ENCODE data around the gene CD207. TPM values are rescaled to one million over a fixed set of nuclear protein-coding genes. Genes with fewer than 3 reads are reported as not detected.
"Not testable (repeated sequence)": the region's sequence is repeated elsewhere in the genome, so short reads cannot be mapped to it uniquely, and the experiment has no call there.

Gene CD207
- total RNA-seq (2022) (0.16 and 0.23 TPM in 2 replicates), Bru-seq, nascent RNA (percentile 24 among the genes with signal in this experiment), BruChase-seq, experiment 1, labeled RNA remaining after a 2-hour chase (percentile 11 among the genes with signal in this experiment), BruChase-seq, experiment 2, labeled RNA remaining after a 6-hour chase (percentile 37 among the genes with signal in this experiment)
- long read RNA-seq, partial matches to known transcripts: 0 of 1 reads
- long read RNA-seq, other reads (novel, unspliced or antisense): 1 of 1 reads

GRCh38 chr2:70835643-70836042 lies at the start of gene CD207:
Gene CD207, minus strand, starts transcription at chr2:70835816. Its CDS starts 40 bp downstream, at chr2:70835776.
- ChIA-PET CTCF (no interaction called here), POLR2A (no interaction called here)
- peaks cover 22% of the 10 kb centered on the region for H3K27me3 Mint-ChIP-seq (ENCODE audit: insufficient read depth, unreplicated experiment)

GRCh38 chr2:70878543-70878942 lies 42.9 kb upstream of the CD207 start:
- H3K27ac Mint-ChIP-seq (ENCODE audit: unreplicated experiment); H3K4me1 Mint-ChIP-seq (ENCODE audit: low read depth, unreplicated experiment): not testable (repeated sequence)

More at GRCh38 chr2:70835643-70836042, at the start of gene CD207:
- Mint-ChIP-seq H3K4me3 (ENCODE audit: unreplicated experiment) (no peak within 1 kb of the TSS), H3K27ac (ENCODE audit: unreplicated experiment) (no peak within 1 kb of the TSS), H3K4me1 (ENCODE audit: low read depth, unreplicated experiment) (no peaks in the 10 kb centered on the region), H3K9me3 (ENCODE audit: unreplicated experiment) (no peaks in the 10 kb centered on the region), H3K36me3 (ENCODE audit: insufficient read depth, unreplicated experiment) (no peaks in the 10 kb centered on the region)
- no TSS peak for BruUV-seq (replicated peaks)
- intact Hi-C loops (cut with micrococcal nuclease; ENCODE audit: unreplicated experiment): no loop called here
- Histone ChIP-seq H3K4me3 (ENCODE audit: low read depth, low read length) (no peak within 1 kb of the TSS), H3K9me3 (no peaks in the 10 kb centered on the region), H3K36me3 (ENCODE audit: control insufficient read depth, insufficient read depth, low read length) (no peaks in the 10 kb centered on the region), H3K4me1 (no peaks in the 10 kb centered on the region), H3K27me3 (replicated peaks; ENCODE audit: control insufficient read depth, insufficient read depth, low read length) (0 out of 2 replicates have a peak, but pooled peaks cover 1% of the 10 kb centered on the region)
- DNase-seq: no peak
- TF ChIP-seq CTCF (IDR thresholded peaks at IDR 0.05; ENCODE audit: insufficient read depth in 1 of 2, low read depth in 1 of 2, low read length in 1 of 2, severe bottlenecking in 1 of 2, unreplicated experiment in 1 of 2): no peak

GRCh38 chr2:70876138-70876537 lies 40.5 kb upstream of the CD207 start:
- intact Hi-C loops (cut with micrococcal nuclease; ENCODE audit: unreplicated experiment); H3K4me3 ChIP-seq (ENCODE audit: low read depth, low read length); H3K4me3 Mint-ChIP-seq (ENCODE audit: unreplicated experiment); H3K9me3 Mint-ChIP-seq (ENCODE audit: unreplicated experiment); H3K36me3 ChIP-seq (ENCODE audit: control insufficient read depth, insufficient read depth, low read length); DNase-seq; H3K36me3 Mint-ChIP-seq (ENCODE audit: insufficient read depth, unreplicated experiment); H3K4me1 Mint-ChIP-seq (ENCODE audit: low read depth, unreplicated experiment); H3K9me3 ChIP-seq; H3K27ac Mint-ChIP-seq (ENCODE audit: unreplicated experiment); BruUV-seq (replicated peaks); H3K4me1 ChIP-seq; POLR2A ChIA-PET; H3K27me3 ChIP-seq (replicated peaks; ENCODE audit: control insufficient read depth, insufficient read depth, low read length): not testable (repeated sequence)
- peaks cover 22% of the 10 kb centered on the region for H3K27me3 Mint-ChIP-seq (ENCODE audit: insufficient read depth, unreplicated experiment)
- CTCF ChIA-PET: interaction anchor here (1.0 to 1.4 kb wide), 2 partner anchors 41 to 72 kb away, joined by 3 to 4 read pairs; no protein-coding TSS in a partner anchor

More at GRCh38 chr2:70878543-70878942, 42.9 kb upstream of the CD207 start:
- H3K4me3 ChIP-seq (ENCODE audit: low read depth, low read length); POLR2A ChIA-PET; CTCF ChIA-PET; H3K9me3 Mint-ChIP-seq (ENCODE audit: unreplicated experiment); intact Hi-C loops (cut with micrococcal nuclease; ENCODE audit: unreplicated experiment); H3K36me3 Mint-ChIP-seq (ENCODE audit: insufficient read depth, unreplicated experiment); H3K4me3 Mint-ChIP-seq (ENCODE audit: unreplicated experiment); H3K4me1 ChIP-seq; BruUV-seq (replicated peaks); H3K9me3 ChIP-seq; H3K36me3 ChIP-seq (ENCODE audit: control insufficient read depth, insufficient read depth, low read length); H3K27me3 ChIP-seq (replicated peaks; ENCODE audit: control insufficient read depth, insufficient read depth, low read length); DNase-seq: not testable (repeated sequence)
- peaks cover 26% of the 10 kb centered on the region for H3K27me3 Mint-ChIP-seq (ENCODE audit: insufficient read depth, unreplicated experiment)

- Mint-ChIP-seq H3K9me3 (ENCODE audit: unreplicated experiment) (no peaks in the 10 kb centered on the region), H3K27ac (ENCODE audit: unreplicated experiment) (no peak overlapping the region), H3K4me3 (ENCODE audit: unreplicated experiment) (no peak overlapping the region), H3K4me1 (ENCODE audit: low read depth, unreplicated experiment) (no peaks in the 10 kb centered on the region), H3K27me3 (ENCODE audit: insufficient read depth, unreplicated experiment) (peaks cover 17% of the 10 kb centered on the region), H3K36me3 (ENCODE audit: insufficient read depth, unreplicated experiment) (no peaks in the 10 kb centered on the region)
- intact Hi-C loops (cut with micrococcal nuclease; ENCODE audit: unreplicated experiment): no loop called here
- no peak overlapping the region for H3K4me3 ChIP-seq (ENCODE audit: low read depth, low read length)
- ChIA-PET CTCF (interaction anchor here (1.2 to 1.5 kb wide), 2 partner anchors 59 to 75 kb away, joined by 3 to 5 read pairs; no protein-coding TSS in a partner anchor), POLR2A (no interaction called here)
- H3K27me3 ChIP-seq (replicated peaks; ENCODE audit: control insufficient read depth, insufficient read depth, low read length): no peaks in the 10 kb centered on the region; the same call in 1 of the 2 replicates
- DNase-seq: no peak
- H3K36me3 ChIP-seq (ENCODE audit: control insufficient read depth, insufficient read depth, low read length): no peaks in the 10 kb centered on the region
- no TSS peak for BruUV-seq (replicated peaks)
- H3K4me1 ChIP-seq: 0 out of 2 replicates have a peak, but pooled peaks cover 8% of the 10 kb centered on the region
- no peaks in the 10 kb centered on the region for H3K9me3 ChIP-seq
- no peak for TF ChIP-seq CTCF (IDR thresholded peaks at IDR 0.05; ENCODE audit: insufficient read depth in 1 of 2, low read depth in 1 of 2, low read length in 1 of 2, severe bottlenecking in 1 of 2, unreplicated experiment in 1 of 2)
These were observed 37.9 kb upstream of the CD207 start for GRCh38 chr2:70873541-70873940.
